ENCODE measurements around the gene TRIM7.
A peak's percentile ranks its signal among the peaks of the same experiment; 100 is the strongest.
"Not testable (repeated sequence)": the region's sequence is repeated elsewhere in the genome, so short reads cannot be mapped to it uniquely, and the experiment has no call there.

TRIM7 gene

GRCh38 chr5:181221105-181221791 is 16.3 kb upstream of the TRIM7 start:
- Histone ChIP-seq H3K27me3 (replicated peaks; ENCODE audit: control insufficient read depth, insufficient read depth, low read length, poor library complexity, severe bottlenecking) (no peaks in the 10 kb centered on the region), H3K4me1 (ENCODE audit: control insufficient read depth, insufficient read depth, low read length, poor library complexity, severe bottlenecking) (peaks cover 26% of the 10 kb centered on the region), H3K27ac (ENCODE audit: insufficient read depth, low read length, poor library complexity, severe bottlenecking) (peak overlapping the region; percentile 97), H3K36me3 (ENCODE audit: control insufficient read depth, insufficient read depth, low read length) (no peaks in the 10 kb centered on the region), H3K4me3 (ENCODE audit: insufficient read depth, low read depth, low read length, poor library complexity, severe bottlenecking) (peak overlapping the region; percentile 74), H3K9me3 (ENCODE audit: control insufficient read depth, low read length) (no peaks in the 10 kb centered on the region)
- peak; percentile 55 to 76 (median 70) for DNase-seq

- no peaks in the 10 kb centered on the region for H3K27me3 ChIP-seq (replicated peaks; ENCODE audit: control insufficient read depth, insufficient read depth, low read length, poor library complexity, severe bottlenecking)
- no peak for DNase-seq
- H3K4me3 ChIP-seq (ENCODE audit: insufficient read depth, low read depth, low read length, poor library complexity, severe bottlenecking): no peak overlapping the region
- no peaks in the 10 kb centered on the region for H3K9me3 ChIP-seq (ENCODE audit: control insufficient read depth, low read length)
- H3K27ac ChIP-seq (ENCODE audit: insufficient read depth, low read length, poor library complexity, severe bottlenecking): no peak overlapping the region
- H3K4me1 ChIP-seq (ENCODE audit: control insufficient read depth, insufficient read depth, low read length, poor library complexity, severe bottlenecking): peaks cover 19% of the 10 kb centered on the region
- H3K36me3 ChIP-seq (ENCODE audit: control insufficient read depth, insufficient read depth, low read length): no peaks in the 10 kb centered on the region
Measured at GRCh38 chr5:181220178-181220515, 15.2 kb upstream of the TRIM7 start.

GRCh38 chr5:181219262-181220177 is 14.5 kb upstream of the TRIM7 start:
- Histone ChIP-seq H3K36me3 (ENCODE audit: control insufficient read depth, insufficient read depth, low read length) (no peaks in the 10 kb centered on the region), H3K27ac (ENCODE audit: insufficient read depth, low read length, poor library complexity, severe bottlenecking) (no peak overlapping the region), H3K27me3 (replicated peaks; ENCODE audit: control insufficient read depth, insufficient read depth, low read length, poor library complexity, severe bottlenecking) (no peaks in the 10 kb centered on the region), H3K4me3 (ENCODE audit: insufficient read depth, low read depth, low read length, poor library complexity, severe bottlenecking) (no peak overlapping the region), H3K4me1 (ENCODE audit: control insufficient read depth, insufficient read depth, low read length, poor library complexity, severe bottlenecking) (peaks cover 13% of the 10 kb centered on the region), H3K9me3 (ENCODE audit: control insufficient read depth, low read length) (no peaks in the 10 kb centered on the region)
- DNase-seq: no peak

- Histone ChIP-seq H3K27ac (ENCODE audit: insufficient read depth, low read length, poor library complexity, severe bottlenecking) (no peak overlapping the region), H3K4me1 (ENCODE audit: control insufficient read depth, insufficient read depth, low read length, poor library complexity, severe bottlenecking) (peaks cover 5% of the 10 kb centered on the region), H3K9me3 (ENCODE audit: control insufficient read depth, low read length) (no peaks in the 10 kb centered on the region), H3K36me3 (ENCODE audit: control insufficient read depth, insufficient read depth, low read length) (no peaks in the 10 kb centered on the region), H3K27me3 (replicated peaks; ENCODE audit: control insufficient read depth, insufficient read depth, low read length, poor library complexity, severe bottlenecking) (no peaks in the 10 kb centered on the region), H3K4me3 (ENCODE audit: insufficient read depth, low read depth, low read length, poor library complexity, severe bottlenecking) (no peak overlapping the region)
- DNase-seq: no peak
Measured at GRCh38 chr5:181218795-181219124, 13.8 kb upstream of the TRIM7 start.

- H3K36me3 ChIP-seq (ENCODE audit: control insufficient read depth, insufficient read depth, low read length): no peaks in the 10 kb centered on the region
- H3K27me3 ChIP-seq (replicated peaks; ENCODE audit: control insufficient read depth, insufficient read depth, low read length, poor library complexity, severe bottlenecking): no peaks in the 10 kb centered on the region
- no peaks in the 10 kb centered on the region for H3K9me3 ChIP-seq (ENCODE audit: control insufficient read depth, low read length)
- peak in 2 of 3 donors; percentile 35 to 45 for DNase-seq
- H3K4me3 ChIP-seq (ENCODE audit: insufficient read depth, low read depth, low read length, poor library complexity, severe bottlenecking): peak overlapping the region; percentile 50
- peak overlapping the region; percentile 67 for H3K27ac ChIP-seq (ENCODE audit: insufficient read depth, low read length, poor library complexity, severe bottlenecking)
- peaks cover 5% of the 10 kb centered on the region for H3K4me1 ChIP-seq (ENCODE audit: control insufficient read depth, insufficient read depth, low read length, poor library complexity, severe bottlenecking)
Measured at GRCh38 chr5:181217803-181218062, 12.7 kb upstream of the TRIM7 start.

GRCh38 chr5:181217111-181217802 is 12.3 kb upstream of the TRIM7 start:
- Histone ChIP-seq H3K36me3 (ENCODE audit: control insufficient read depth, insufficient read depth, low read length) (no peaks in the 10 kb centered on the region), H3K9me3 (ENCODE audit: control insufficient read depth, low read length) (no peaks in the 10 kb centered on the region), H3K4me1 (ENCODE audit: control insufficient read depth, insufficient read depth, low read length, poor library complexity, severe bottlenecking) (peaks cover 5% of the 10 kb centered on the region), H3K4me3 (ENCODE audit: insufficient read depth, low read depth, low read length, poor library complexity, severe bottlenecking) (peak overlapping the region; percentile 50), H3K27me3 (replicated peaks; ENCODE audit: control insufficient read depth, insufficient read depth, low read length, poor library complexity, severe bottlenecking) (no peaks in the 10 kb centered on the region), H3K27ac (ENCODE audit: insufficient read depth, low read length, poor library complexity, severe bottlenecking) (peak overlapping the region; percentile 67)
- peak; percentile 59 to 61 (median 60) for DNase-seq

GRCh38 chr5:181215997-181216989 is 11.3 kb upstream of the TRIM7 start:
- Histone ChIP-seq H3K27ac (ENCODE audit: insufficient read depth, low read length, poor library complexity, severe bottlenecking) (peak overlapping the region; percentile 39), H3K9me3 (ENCODE audit: control insufficient read depth, low read length) (no peaks in the 10 kb centered on the region), H3K36me3 (ENCODE audit: control insufficient read depth, insufficient read depth, low read length) (no peaks in the 10 kb centered on the region), H3K27me3 (replicated peaks; ENCODE audit: control insufficient read depth, insufficient read depth, low read length, poor library complexity, severe bottlenecking) (no peaks in the 10 kb centered on the region), H3K4me3 (ENCODE audit: insufficient read depth, low read depth, low read length, poor library complexity, severe bottlenecking) (peak overlapping the region; percentile 41), H3K4me1 (ENCODE audit: control insufficient read depth, insufficient read depth, low read length, poor library complexity, severe bottlenecking) (peaks cover 5% of the 10 kb centered on the region)
- DNase-seq: no peak

- H3K27me3 ChIP-seq (replicated peaks; ENCODE audit: control insufficient read depth, insufficient read depth, low read length, poor library complexity, severe bottlenecking): not testable (repeated sequence)
Measured at GRCh38 chr5:181214249-181214648, 9.3 kb upstream of the TRIM7 start.

GRCh38 chr5:181212934-181213333 is 7.9 kb upstream of the TRIM7 start:
- Histone ChIP-seq H3K36me3 (ENCODE audit: control insufficient read depth, insufficient read depth, low read length) (no peaks in the 10 kb centered on the region), H3K4me3 (ENCODE audit: insufficient read depth, low read depth, low read length, poor library complexity, severe bottlenecking) (no peak overlapping the region), H3K4me1 (ENCODE audit: control insufficient read depth, insufficient read depth, low read length, poor library complexity, severe bottlenecking) (peaks cover 4% of the 10 kb centered on the region), H3K27me3 (replicated peaks; ENCODE audit: control insufficient read depth, insufficient read depth, low read length, poor library complexity, severe bottlenecking) (no peaks in the 10 kb centered on the region), H3K27ac (ENCODE audit: insufficient read depth, low read length, poor library complexity, severe bottlenecking) (no peak overlapping the region), H3K9me3 (ENCODE audit: control insufficient read depth, low read length) (no peaks in the 10 kb centered on the region)
- no peak for DNase-seq

More at GRCh38 chr5:181214249-181214648, 9.3 kb upstream of the TRIM7 start:
- DNase-seq; H3K27ac ChIP-seq (ENCODE audit: insufficient read depth, low read length, poor library complexity, severe bottlenecking); H3K9me3 ChIP-seq (ENCODE audit: control insufficient read depth, low read length); H3K4me1 ChIP-seq (ENCODE audit: control insufficient read depth, insufficient read depth, low read length, poor library complexity, severe bottlenecking); H3K36me3 ChIP-seq (ENCODE audit: control insufficient read depth, insufficient read depth, low read length); H3K4me3 ChIP-seq (ENCODE audit: insufficient read depth, low read depth, low read length, poor library complexity, severe bottlenecking): not testable (repeated sequence)
